ENCODE results near the gene PPP2R5A. TPM values are rescaled to one million over a fixed set of nuclear protein-coding genes. Genes with fewer than 3 reads are reported as not detected.

Gene PPP2R5A
- total RNA-seq, 4 donors from 2014 or later = 43.2 to 88.9 (median 59.5) TPM

DNA sequence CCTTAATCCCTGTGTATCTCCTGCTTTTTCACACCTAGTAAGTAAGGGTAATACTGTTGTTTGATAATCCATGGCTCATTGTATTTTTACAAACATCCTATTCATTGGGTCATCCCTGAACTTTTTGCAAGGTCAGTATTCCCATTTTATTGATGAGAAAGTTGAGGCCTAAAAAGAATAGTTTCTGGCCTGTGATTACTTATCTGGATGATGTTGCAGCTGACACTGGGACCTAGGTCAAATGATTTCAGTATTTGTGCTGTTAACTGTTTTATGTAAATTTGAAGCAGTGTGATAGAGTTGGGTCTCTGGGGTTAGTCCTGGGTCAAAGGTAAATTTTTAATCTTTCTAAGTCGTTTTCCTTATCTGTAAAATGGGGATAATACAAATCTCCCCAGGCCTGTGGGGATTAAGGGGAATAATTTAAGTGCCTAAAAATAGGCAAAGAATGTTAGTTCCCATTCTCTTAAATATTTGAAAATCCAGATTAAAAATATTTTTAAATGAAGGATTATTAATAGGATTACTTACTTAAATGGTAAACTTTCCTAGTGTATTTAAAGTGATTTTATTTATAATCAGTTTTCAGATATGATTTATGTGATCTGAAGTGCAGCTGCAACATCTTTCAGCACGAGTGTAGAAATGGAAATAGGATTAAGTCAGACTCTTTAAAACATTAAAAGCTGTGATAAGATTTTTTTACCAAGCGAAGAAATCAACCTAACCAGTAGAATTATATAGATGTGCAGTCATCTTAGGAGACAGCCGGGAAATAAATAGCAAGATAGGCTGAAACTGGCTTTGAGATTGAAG, 4.3 kb downstream of the PPP2R5A start:
- 27 to 65% methylated on average over 3 to 4 of the region's 4 CpGs for WGBS, 2 donors (ENCODE audit: low coverage in 1 of 2)
- Histone ChIP-seq H3K27ac (peak overlapping the region in 2 of 4 donors; percentile 27 to 98), H3K9me3 (no peaks in the 10 kb centered on the region), H3K36me3 (no peaks in the 10 kb centered on the region), H3K4me1 (peaks cover 14 to 76% (median 15%) of the 10 kb centered on the region in 3 donors), H3K4me3 (peak overlapping the region in 1 of 2 donors; percentile 12), H3K27me3 (no peaks in the 10 kb centered on the region)
- no peak for ATAC-seq
- TF ChIP-seq CTCF (IDR thresholded peaks at IDR 0.05) (no peak), EP300 (IDR thresholded peaks at IDR 0.05) (no peak), POLR2AphosphoS5 (IDR thresholded peaks at IDR 0.05) (no peak), POLR2A (IDR thresholded peaks at IDR 0.05) (no peak)

DNA sequence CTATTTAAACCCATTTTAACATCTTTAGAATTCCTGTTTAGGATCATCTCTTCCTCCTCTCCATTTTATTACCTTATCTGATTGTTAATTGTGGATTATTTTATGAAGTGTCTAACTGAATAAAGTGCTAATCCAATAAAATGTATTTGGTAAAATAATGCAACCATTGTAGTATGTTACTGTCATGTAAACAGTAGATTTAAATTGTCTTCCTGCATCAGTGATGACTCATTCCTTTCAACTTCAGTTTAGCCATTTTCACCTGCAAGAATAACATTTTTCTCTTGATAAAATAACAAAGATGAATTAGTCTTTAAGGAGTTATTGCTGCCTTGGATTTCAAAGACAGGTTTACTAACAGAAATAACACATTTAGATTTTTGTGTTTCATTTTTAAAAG, 5.4 kb downstream of the PPP2R5A start:
- Histone ChIP-seq H3K4me1 (peaks cover 14 to 86% (median 15%) of the 10 kb centered on the region in 3 donors), H3K27me3 (no peaks in the 10 kb centered on the region), H3K4me3 (no peak overlapping the region), H3K9me3 (no peaks in the 10 kb centered on the region), H3K36me3 (no peaks in the 10 kb centered on the region), H3K27ac (no peak overlapping the region)
- ATAC-seq = no peak
- TF ChIP-seq POLR2A (IDR thresholded peaks at IDR 0.05) (no peak), EP300 (IDR thresholded peaks at IDR 0.05) (no peak), CTCF (IDR thresholded peaks at IDR 0.05) (no peak), POLR2AphosphoS5 (IDR thresholded peaks at IDR 0.05) (no peak)

DNA sequence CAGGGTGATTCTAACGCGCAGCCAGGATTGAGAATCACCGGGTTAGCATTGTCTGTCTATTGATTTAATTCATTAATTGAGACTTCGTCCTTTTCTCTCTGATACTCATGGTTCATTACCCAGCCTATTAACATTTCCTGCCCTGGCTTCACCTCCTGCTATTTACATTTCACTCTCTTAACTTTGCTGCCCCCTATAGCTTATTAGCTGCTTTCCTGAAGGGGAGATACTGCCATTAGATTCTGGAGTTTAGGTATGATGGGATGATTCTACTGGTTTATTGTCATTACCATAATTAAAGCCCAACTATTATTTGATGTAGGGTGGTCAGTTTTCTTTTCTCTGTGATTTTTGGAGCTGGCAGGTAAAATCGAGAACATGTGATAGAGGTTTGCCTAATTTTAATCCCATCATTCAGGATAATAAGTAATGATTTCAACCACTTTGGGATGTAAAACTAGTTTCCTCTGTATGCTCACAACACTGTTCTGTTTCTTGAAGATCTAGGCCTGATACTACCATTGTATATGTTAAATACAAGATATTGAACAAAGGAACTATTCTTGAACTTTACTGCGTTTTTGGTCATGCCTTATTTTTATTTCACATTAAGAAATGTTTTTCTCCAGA, 6.4 kb downstream of the PPP2R5A start:
- Histone ChIP-seq H3K27ac (peak overlapping the region in 2 of 4 donors; percentile 13 to 28), H3K27me3 (no peaks in the 10 kb centered on the region), H3K36me3 (no peaks in the 10 kb centered on the region), H3K9me3 (no peaks in the 10 kb centered on the region), H3K4me1 (peaks cover 14 to 88% (median 15%) of the 10 kb centered on the region in 3 donors), H3K4me3 (no peak overlapping the region)
- no peak for ATAC-seq
- WGBS, 2 donors (ENCODE audit: low coverage in 1 of 2) = 42 to 43% methylated on average over 6 of the region's 6 CpGs
- no peak for TF ChIP-seq POLR2A (IDR thresholded peaks at IDR 0.05)
- no peak for TF ChIP-seq POLR2AphosphoS5 (IDR thresholded peaks at IDR 0.05)
- TF ChIP-seq CTCF (IDR thresholded peaks at IDR 0.05) = peak; percentile 19 to 69 (median 54)

DNA sequence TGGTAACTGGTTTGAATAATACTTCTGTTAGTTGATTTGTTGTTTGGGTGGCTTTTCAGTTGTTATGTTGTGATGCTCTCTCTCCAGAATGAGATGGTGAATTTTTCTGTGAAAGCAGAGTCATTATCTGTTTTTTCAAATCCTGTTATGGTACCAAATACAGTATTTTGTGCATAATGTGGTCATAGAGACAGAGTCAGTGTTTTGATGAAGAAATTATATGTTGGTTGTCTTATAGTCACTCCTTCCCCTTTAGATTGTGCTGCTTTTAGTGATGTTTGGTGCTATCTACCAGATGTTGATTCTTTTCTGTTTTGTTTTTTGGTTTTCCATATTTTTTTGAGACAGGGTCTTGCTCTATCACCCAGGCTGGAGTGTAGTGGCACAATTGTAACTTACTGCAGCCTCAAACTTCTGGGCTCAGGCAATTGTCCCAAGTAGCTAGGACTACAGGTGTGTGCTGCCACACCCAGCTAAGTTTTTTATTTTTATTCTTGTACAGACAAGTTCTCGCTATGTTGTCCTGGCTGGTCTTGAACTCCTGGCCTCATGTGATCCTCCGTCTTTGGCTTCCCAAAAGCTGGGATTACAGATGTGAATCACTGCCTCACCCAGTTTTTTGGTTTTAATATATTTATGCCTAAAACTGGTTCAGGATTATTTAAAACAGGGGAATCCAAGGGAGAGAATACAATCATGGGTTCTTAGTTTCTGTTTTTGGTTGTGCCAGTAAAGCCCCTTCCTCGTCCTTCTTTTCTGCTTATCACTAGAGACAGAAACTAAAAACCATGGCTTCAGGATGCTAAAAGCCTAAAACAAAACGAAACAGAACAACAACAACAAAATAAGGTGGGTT, 7.3 kb downstream of the PPP2R5A start:
- TF ChIP-seq CTCF (IDR thresholded peaks at IDR 0.05) (no peak), EP300 (IDR thresholded peaks at IDR 0.05) (no peak), POLR2A (IDR thresholded peaks at IDR 0.05) (no peak), POLR2AphosphoS5 (IDR thresholded peaks at IDR 0.05) (no peak)
- peaks cover 10 to 83% (median 15%) of the 10 kb centered on the region in 3 donors for H3K4me1 ChIP-seq
- no peaks in the 10 kb centered on the region for H3K27me3 ChIP-seq
- no peaks in the 10 kb centered on the region for H3K36me3 ChIP-seq
- peak overlapping the region in 1 of 4 donors; percentile 2 for H3K27ac ChIP-seq
- ATAC-seq = no peak
- no peaks in the 10 kb centered on the region for H3K9me3 ChIP-seq
- H3K4me3 ChIP-seq = no peak overlapping the region
- 66% methylated on average over 4 of the region's 4 CpGs; no CpG with 5 or more reads in 1 of the 2 donors for WGBS, 2 donors (ENCODE audit: low coverage in 1 of 2)
